Measurements from ENCODE around the gene ETHE1.

Gene ETHE1

DNA sequence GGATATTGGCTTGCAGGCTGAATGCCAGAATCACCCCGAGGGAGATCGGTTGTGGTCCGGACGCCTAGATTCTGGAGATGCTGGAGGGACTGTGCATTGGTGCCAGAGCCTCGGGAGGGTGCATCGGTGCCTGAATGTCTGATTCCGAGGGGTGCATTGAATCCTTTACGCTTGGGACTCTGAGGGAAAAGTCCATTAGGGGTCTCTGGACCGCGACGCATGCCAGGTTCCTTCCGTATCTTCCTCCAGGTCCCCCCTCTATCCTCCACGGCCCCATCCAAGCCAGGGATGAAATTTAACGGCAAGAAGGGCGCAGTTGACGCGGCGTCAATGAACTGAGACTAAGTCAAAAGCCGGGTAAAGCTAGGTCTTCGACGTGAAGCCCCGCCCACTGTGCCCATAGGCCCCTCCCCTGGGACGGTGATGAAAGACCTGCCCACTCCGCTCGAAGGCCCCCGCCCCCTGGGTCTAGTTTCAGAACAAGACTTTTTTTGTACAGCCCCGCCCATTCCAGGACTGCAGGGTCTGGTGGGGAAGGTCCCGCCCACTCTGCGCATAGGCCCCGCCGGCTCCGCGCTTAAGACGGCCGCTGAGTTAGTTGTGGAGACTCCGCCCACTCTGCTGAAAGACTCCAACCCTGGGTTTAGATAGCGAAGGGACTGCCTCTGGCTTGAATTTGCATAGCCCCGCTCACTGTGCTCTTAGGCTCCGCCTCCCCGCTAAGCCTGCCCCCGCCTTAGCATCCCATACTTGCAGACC lies 6.7 kb upstream of the ETHE1 start:
- Histone ChIP-seq H3K27ac (ENCODE audit: low read depth, low read length) (peak overlapping the region; percentile 76), H3K9ac (ENCODE audit: low read length) (peak overlapping the region; percentile 57)

DNA sequence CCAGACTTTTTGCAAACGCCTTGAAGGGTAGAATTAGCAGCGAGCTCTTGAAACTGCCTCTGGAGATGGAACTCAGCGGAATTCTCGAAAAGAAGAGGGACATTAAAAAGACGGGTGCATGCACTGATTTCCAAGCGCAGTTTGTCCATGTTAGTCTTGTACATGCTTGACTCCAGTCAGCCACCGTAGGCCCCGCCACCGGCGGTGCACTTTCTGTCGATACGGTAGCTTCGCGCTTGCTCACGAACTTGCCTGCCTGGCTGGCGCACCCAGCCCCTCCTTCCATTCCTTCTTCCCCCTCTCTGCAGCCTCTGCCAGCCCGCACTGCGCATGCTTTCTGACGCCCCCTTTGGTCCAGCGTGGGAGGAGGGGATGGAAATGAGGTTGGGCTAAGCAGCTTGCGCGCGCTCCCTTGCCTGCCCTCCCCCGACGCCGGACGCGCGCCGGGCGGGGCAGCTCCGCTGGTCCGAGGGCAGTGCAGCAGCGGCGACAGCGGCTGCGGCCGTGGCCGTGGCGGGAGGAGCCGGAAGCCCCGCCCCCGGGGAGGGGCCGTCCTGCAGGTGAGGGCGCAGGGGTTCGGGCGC lies 6.1 kb upstream of the ETHE1 start, which contains the start of gene ZNF575:
Gene ZNF575, plus strand, starts transcription at position 227 of the 584 bp plus-strand sequence. CDS start 1,235 bp downstream, outside the sequence.
- Histone ChIP-seq H3K27me3 (ENCODE audit: low read length) (no peaks in the 10 kb centered on the region), H2AFZ (ENCODE audit: low read depth, low read length, severe bottlenecking) (peak within 1 kb of the TSS; percentile 67), H3K79me2 (ENCODE audit: insufficient read depth, low read length) (no peaks in the 10 kb centered on the region), H3K27ac (ENCODE audit: low read depth, low read length) (peak within 1 kb of the TSS; percentile 76), H3K36me3 (ENCODE audit: low read length) (no peaks in the 10 kb centered on the region), H4K20me1 (ENCODE audit: low read depth, low read length) (no peaks in the 10 kb centered on the region), H3K9me3 (ENCODE audit: insufficient read depth, low read length) (no peaks in the 10 kb centered on the region), H3F3A (ENCODE audit: insufficient read depth) (peaks cover 22% of the 10 kb centered on the region), H3K9ac (ENCODE audit: low read length) (peak within 1 kb of the TSS; percentile 57), H3K4me3 (ENCODE audit: insufficient read depth, low read length, poor library complexity, severe bottlenecking) (peak within 1 kb of the TSS; percentile 43), H3K4me2 (ENCODE audit: low read depth, low read length, poor library complexity, severe bottlenecking) (peak within 1 kb of the TSS; percentile 66), H3K9me2 (replicated peaks; ENCODE audit: insufficient read depth, low read length) (no peaks in the 10 kb centered on the region)
- TF ChIP-seq, protein P1, sequence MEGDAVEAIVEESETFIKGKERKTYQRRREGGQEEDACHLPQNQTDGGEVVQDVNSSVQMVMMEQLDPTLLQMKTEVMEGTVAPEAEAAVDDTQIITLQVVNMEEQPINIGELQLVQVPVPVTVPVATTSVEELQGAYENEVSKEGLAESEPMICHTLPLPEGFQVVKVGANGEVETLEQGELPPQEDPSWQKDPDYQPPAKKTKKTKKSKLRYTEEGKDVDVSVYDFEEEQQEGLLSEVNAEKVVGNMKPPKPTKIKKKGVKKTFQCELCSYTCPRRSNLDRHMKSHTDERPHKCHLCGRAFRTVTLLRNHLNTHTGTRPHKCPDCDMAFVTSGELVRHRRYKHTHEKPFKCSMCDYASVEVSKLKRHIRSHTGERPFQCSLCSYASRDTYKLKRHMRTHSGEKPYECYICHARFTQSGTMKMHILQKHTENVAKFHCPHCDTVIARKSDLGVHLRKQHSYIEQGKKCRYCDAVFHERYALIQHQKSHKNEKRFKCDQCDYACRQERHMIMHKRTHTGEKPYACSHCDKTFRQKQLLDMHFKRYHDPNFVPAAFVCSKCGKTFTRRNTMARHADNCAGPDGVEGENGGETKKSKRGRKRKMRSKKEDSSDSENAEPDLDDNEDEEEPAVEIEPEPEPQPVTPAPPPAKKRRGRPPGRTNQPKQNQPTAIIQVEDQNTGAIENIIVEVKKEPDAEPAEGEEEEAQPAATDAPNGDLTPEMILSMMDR (IDR thresholded peaks at IDR 0.05; ENCODE audit: insufficient read depth, low read length, poor library complexity, severe bottlenecking): no peak
- TF ChIP-seq EZH2phosphoT487 (conservative IDR thresholded peaks at IDR 0.05; ENCODE audit: low read length): no peak

More for the DNA sequence above, 6.7 kb upstream of the ETHE1 start:
- H4K20me1 ChIP-seq (ENCODE audit: low read depth, low read length): no peaks in the 10 kb centered on the region
- peaks cover 19% of the 10 kb centered on the region for H3F3A ChIP-seq (ENCODE audit: insufficient read depth)
- TF ChIP-seq EZH2phosphoT487 (conservative IDR thresholded peaks at IDR 0.05; ENCODE audit: low read length): no peak
- TF ChIP-seq, protein P1 (IDR thresholded peaks at IDR 0.05; ENCODE audit: insufficient read depth, low read length, poor library complexity, severe bottlenecking): no peak
- no peaks in the 10 kb centered on the region for H3K9me2 ChIP-seq (replicated peaks; ENCODE audit: insufficient read depth, low read length)
- H3K9me3 ChIP-seq (ENCODE audit: insufficient read depth, low read length): no peaks in the 10 kb centered on the region
- no peaks in the 10 kb centered on the region for H3K27me3 ChIP-seq (ENCODE audit: low read length)
- H2AFZ ChIP-seq (ENCODE audit: low read depth, low read length, severe bottlenecking): peak overlapping the region; percentile 67
- peak overlapping the region; percentile 43 for H3K4me3 ChIP-seq (ENCODE audit: insufficient read depth, low read length, poor library complexity, severe bottlenecking)
- H3K4me2 ChIP-seq (ENCODE audit: low read depth, low read length, poor library complexity, severe bottlenecking): peak overlapping the region; percentile 66
- H3K79me2 ChIP-seq (ENCODE audit: insufficient read depth, low read length): no peaks in the 10 kb centered on the region
- no peaks in the 10 kb centered on the region for H3K36me3 ChIP-seq (ENCODE audit: low read length)

DNA sequence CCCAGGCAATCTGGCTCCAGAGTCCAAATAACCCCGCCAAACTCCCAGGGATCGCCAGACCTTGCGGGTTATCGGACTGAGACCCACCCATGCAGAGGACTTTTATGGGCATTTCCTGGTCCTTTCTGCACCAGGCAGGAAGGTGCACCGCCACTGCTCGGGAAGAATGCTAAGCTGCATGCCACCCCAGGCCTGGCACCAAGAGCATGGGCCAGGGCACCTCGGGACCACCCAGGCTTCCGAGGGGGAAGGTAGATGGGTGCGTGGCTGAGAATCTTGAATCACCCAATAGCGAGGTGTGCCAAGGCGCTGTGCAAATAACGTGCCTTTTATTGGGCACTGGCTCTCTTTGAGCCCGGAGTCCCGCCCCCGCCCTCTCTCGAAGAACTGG lies 5.6 kb upstream of the ETHE1 start:
- Histone ChIP-seq H3K9me3 (ENCODE audit: insufficient read depth, low read length) (no peaks in the 10 kb centered on the region), H4K20me1 (ENCODE audit: low read depth, low read length) (no peaks in the 10 kb centered on the region), H3K9ac (ENCODE audit: low read length) (peak overlapping the region; percentile 57), H3K27me3 (ENCODE audit: low read length) (no peaks in the 10 kb centered on the region), H3K4me2 (ENCODE audit: low read depth, low read length, poor library complexity, severe bottlenecking) (peak overlapping the region; percentile 66), H3K27ac (ENCODE audit: low read depth, low read length) (peak overlapping the region; percentile 76), H3K9me2 (replicated peaks; ENCODE audit: insufficient read depth, low read length) (no peaks in the 10 kb centered on the region), H2AFZ (ENCODE audit: low read depth, low read length, severe bottlenecking) (peak overlapping the region; percentile 67), H3K36me3 (ENCODE audit: low read length) (no peaks in the 10 kb centered on the region), H3F3A (ENCODE audit: insufficient read depth) (peaks cover 23% of the 10 kb centered on the region), H3K79me2 (ENCODE audit: insufficient read depth, low read length) (no peaks in the 10 kb centered on the region), H3K4me3 (ENCODE audit: insufficient read depth, low read length, poor library complexity, severe bottlenecking) (peak overlapping the region; percentile 43)
- no peak for TF ChIP-seq EZH2phosphoT487 (conservative IDR thresholded peaks at IDR 0.05; ENCODE audit: low read length)
- TF ChIP-seq, protein P1 (IDR thresholded peaks at IDR 0.05; ENCODE audit: insufficient read depth, low read length, poor library complexity, severe bottlenecking): no peak

Data from SU-DHL-6 (cell line).